ENCODE data around the gene ATP8A2.

GRCh38 chr13:25978961-25979360, 607.2 kb downstream of the ATP8A2 start:
- TF ChIP-seq CTCF (IDR thresholded peaks at IDR 0.05) (no peak), POLR2AphosphoS5 (IDR thresholded peaks at IDR 0.05) (no peak), POLR2A (IDR thresholded peaks at IDR 0.05) (no peak)
